Testis (tissue), 3 donors: ENCODE measurements around the gene PPA2. TPM values are rescaled to one million over a fixed set of nuclear protein-coding genes. Genes with fewer than 3 reads are reported as not detected.
"Not testable (repeated sequence)": the region's sequence is repeated elsewhere in the genome, so short reads cannot be mapped to it uniquely, and the experiment has no call there.

Source experiments
- DNase-seq: peaks from one replicate; pipeline ENCODE4 v3.0.0-alpha.2; 2019
- H3K27ac ChIP-seq, 2 donors: fragments of 200-600 bp; sonication (generic); one replicate each; pipeline ENCODE4 v1.5.1; 2019
- H3K27me3 ChIP-seq: fragments of 200-600 bp; sonication (generic); one replicate; pipeline ENCODE4 v1.5.1; 2019
- H3K36me3 ChIP-seq: fragments of 200-600 bp; sonication (generic); one replicate; pipeline ENCODE4 v1.5.1; 2017; ENCODE audit warnings: low read depth; ENCODE audit errors: missing control alignments
- H3K4me1 ChIP-seq: fragments of 200-600 bp; sonication (generic); one replicate; pipeline ENCODE4 v1.5.1; 2019
- H3K4me3 ChIP-seq, 2 donors: fragments of 200-600 bp; sonication (generic); one replicate each; pipeline ENCODE4 v1.5.1; 2017 to 2019
- H3K9me3 ChIP-seq: fragments of 200-600 bp; sonication (generic); one replicate; pipeline ENCODE4 v1.5.1; 2017
- CTCF ChIP-seq, 3 experiments: fragments of 450-650 bp in 2 of 3; fragments of 200-600 bp in 1 of 3; sonication (generic) in 1 of 3; IDR thresholded peaks; one replicate each; pipeline ENCODE4 v1.5.1; 2016 to 2019; ENCODE audit warnings: antibody characterized with exemption in 3 of 3, mild to moderate bottlenecking in 2 of 3, moderate library complexity in 1 of 3
- POLR2A ChIP-seq: fragments of 450-650 bp; IDR thresholded peaks from one replicate; pipeline ENCODE4 v1.6.1; 2017; ENCODE audit warnings: antibody characterized with exemption, mild to moderate bottlenecking, moderate library complexity
- WGBS, 2 donors: methylation state at CpG; one replicate each; pipeline ENCODE4 v1.1.5; 2018; 5-methylcytosine and 5-hydroxymethylcytosine counted together
- intact Hi-C: fragments of 100-400 bp; cut with DNase I; formaldehyde crosslinking; loops from one replicate; pipeline ENCODE4 v1.15.1; 2023; ENCODE audit warnings: low total_unique reads
- polyA plus RNA-seq: library from polyadenylated mRNA; stranded (reverse); fragments of 350-450 nt; fragmentation: Illumina TruSeq; extraction: RNeasy Lipid Tissue Mini Kit (QIAGEN cat#74804); gene quantifications from one replicate; pipeline ENCODE4 v1.2.3, GENCODE V29; 2014; ENCODE audit warnings: low read depth, low replicate concordance; ENCODE audit not compliant: insufficient read depth
- total RNA-seq, 2 donors: library from RNA; depleted of rRNA; stranded (reverse); fragments of >200 nt; gene quantifications; one replicate each; pipeline ENCODE4 v1.2.3, GENCODE V29; 2016

Gene PPA2
- total and polyA plus RNA-seq, 3 donors from 2014 or later: 40.6 to 71.3 (median 48.1) TPM

GRCh38 chr4:105461621-105462382 is 12.1 kb downstream of the PPA2 start:
- no peak for DNase-seq
- TF ChIP-seq POLR2A (no peak), CTCF (IDR thresholded peaks at IDR 0.05) (no peak)
- 94 to 95% methylated on average over 6 of the region's 6 CpGs for WGBS, 2 donors
- no peak overlapping the region for H3K27ac ChIP-seq
- no peak overlapping the region for H3K4me3 ChIP-seq
- H3K36me3 ChIP-seq: no peaks in the 10 kb centered on the region
- no peaks in the 10 kb centered on the region for H3K4me1 ChIP-seq
- intact Hi-C loops: no loop called here
- H3K27me3 ChIP-seq: no peaks in the 10 kb centered on the region
- no peaks in the 10 kb centered on the region for H3K9me3 ChIP-seq

GRCh38 chr4:105461221-105461620 is 12.6 kb downstream of the PPA2 start:
- WGBS, 2 donors: 76 to 83% methylated on average over 8 of the region's 8 CpGs
- DNase-seq: no peak
- intact Hi-C loops: no loop called here

GRCh38 chr4:105460306-105460705 is 13.6 kb downstream of the PPA2 start:
- Histone ChIP-seq H3K27ac (no peak overlapping the region), H3K36me3 (no peaks in the 10 kb centered on the region), H3K9me3 (no peaks in the 10 kb centered on the region), H3K4me1 (no peaks in the 10 kb centered on the region), H3K27me3 (no peaks in the 10 kb centered on the region), H3K4me3 (no peak overlapping the region)
- WGBS, 2 donors: 77 to 78% methylated on average over 2 of the region's 2 CpGs
- intact Hi-C loops: no loop called here
- TF ChIP-seq CTCF (IDR thresholded peaks at IDR 0.05) (no peak), POLR2A (no peak)
- no peak for DNase-seq

More at GRCh38 chr4:105461221-105461620, 12.6 kb downstream of the PPA2 start:
- Histone ChIP-seq H3K4me1 (no peaks in the 10 kb centered on the region), H3K36me3 (no peaks in the 10 kb centered on the region), H3K4me3 (no peak overlapping the region), H3K9me3 (no peaks in the 10 kb centered on the region), H3K27me3 (no peaks in the 10 kb centered on the region), H3K27ac (no peak overlapping the region)
- TF ChIP-seq POLR2A (no peak), CTCF (IDR thresholded peaks at IDR 0.05) (no peak)

GRCh38 chr4:105458541-105458940 is 15.3 kb downstream of the PPA2 start:
- H3K27me3 ChIP-seq, DNase-seq, H3K4me3 ChIP-seq, H3K27ac ChIP-seq, H3K4me1 ChIP-seq, H3K36me3 ChIP-seq, intact Hi-C loops, H3K9me3 ChIP-seq: not testable (repeated sequence)
- WGBS, 2 donors: 90 to 93% methylated on average over 11 of the region's 11 CpGs

GRCh38 chr4:105458001-105458400 is 15.9 kb downstream of the PPA2 start:
- Histone ChIP-seq H3K27me3 (no peaks in the 10 kb centered on the region), H3K9me3 (no peaks in the 10 kb centered on the region), H3K27ac (no peak overlapping the region), H3K36me3 (no peaks in the 10 kb centered on the region), H3K4me1 (no peaks in the 10 kb centered on the region), H3K4me3 (no peak overlapping the region)
- no peak for DNase-seq
- TF ChIP-seq POLR2A (no peak), CTCF (IDR thresholded peaks at IDR 0.05) (no peak)
- WGBS, 2 donors: 87 to 93% methylated on average over 1 of the region's 1 CpG
- intact Hi-C loops: no loop called here
